Thyroid gland (tissue), 4 donors: ENCODE measurements around the gene PBXIP1.

Source experiments
- CTCF ChIP-seq, 6 experiments: fragments of 200-600 bp in 3 of 6; fragments of 450-650 bp in 3 of 6; sonication (generic) in 3 of 6; IDR thresholded peaks; one replicate each; pipeline ENCODE4 v1.5.1; 2016 to 2019; ENCODE audit warnings: antibody characterized with exemption in 6 of 6, mild to moderate bottlenecking in 2 of 6, inconsistent platforms in 1 of 6, moderate library complexity in 1 of 6
- POLR2A ChIP-seq, 2 donors: fragments of 450-650 bp; IDR thresholded peaks; one replicate each; pipeline ENCODE4 v1.6.1; 2017; ENCODE audit warnings: antibody characterized with exemption in 2 of 2, mild to moderate bottlenecking in 2 of 2, moderate library complexity in 1 of 2

GRCh38 chr1:154941333-154942013, 14.4 kb downstream of the PBXIP1 start:
- TF ChIP-seq CTCF (IDR thresholded peaks at IDR 0.05) = no peak
- no peak for TF ChIP-seq POLR2A (IDR thresholded peaks at IDR 0.05)
